PFSK-1 (cell line): ENCODE measurements around the gene HJURP. TPM values are rescaled to one million over a fixed set of nuclear protein-coding genes. Genes with fewer than 3 reads are reported as not detected.
A peak's percentile ranks its signal among the peaks of the same experiment; 100 is the strongest.

Experiments used
- FOXP2 ChIP-seq: optimal IDR thresholded peaks from 2 replicates; pipeline ENCODE3; 2011; ENCODE audit warnings: borderline replicate concordance, control low read depth, inconsistent platforms; ENCODE audit not compliant: insufficient read depth; ENCODE audit errors: extremely low read length, extremely low read depth
- POLR2AphosphoS5 ChIP-seq: IDR thresholded peaks from 2 replicates; pipeline ENCODE4 v1.6.1; 2012; ENCODE audit warnings: low read depth, mild to moderate bottlenecking, control low read depth, low read length, moderate library complexity
- REST ChIP-seq, 2 experiments: IDR thresholded peaks; 2 replicates each; pipeline versions ENCODE4 v1.6.1 to v1.8.0; 2011 to 2012; ENCODE audit warnings: low read depth in 2 of 2, low read length in 2 of 2, control low read depth in 1 of 2, inconsistent platforms in 1 of 2, mild to moderate bottlenecking in 1 of 2, moderate library complexity in 1 of 2; ENCODE audit not compliant: insufficient read depth in 1 of 2
- SIN3A ChIP-seq: IDR thresholded peaks from 2 replicates; pipeline ENCODE4 v1.6.1; 2012; ENCODE audit warnings: mild to moderate bottlenecking, low read length, moderate library complexity, borderline replicate concordance; ENCODE audit not compliant: insufficient read depth
- TAF1 ChIP-seq: IDR thresholded peaks from 2 replicates; pipeline ENCODE4 v1.6.1; 2012; ENCODE audit warnings: low read length, control low read depth, borderline replicate concordance; ENCODE audit not compliant: insufficient read depth
- polyA plus RNA-seq: library from polyadenylated mRNA; unstranded; fragments of >200 nt; gene quantifications from one replicate; pipeline ENCODE4 v1.2.1, GENCODE V29; 2012; ENCODE audit warnings: low read depth, missing spikeins; ENCODE audit not compliant: insufficient read length

HJURP gene
- 23.6 TPM for polyA plus RNA-seq

GRCh38 chr2:233854241-233854981 is at the start of gene HJURP:
TSS of gene HJURP (minus strand) at chr2:233854535. CDS start at chr2:233854500, 35 bp downstream.
- TF ChIP-seq TAF1 (peak; percentile 91), POLR2AphosphoS5 (peak; percentile 79), REST (IDR thresholded peaks at IDR 0.05; ENCODE audit: insufficient read depth in 1 of 2, low read depth in 2 of 2, low read length in 2 of 2) (no peak), SIN3A (peak; percentile 70; the same call in 1 of the 2 replicates), FOXP2 (peak; percentile 72)

GRCh38 chr2:233901884-233902283 is 47.5 kb upstream of the HJURP start:
- TF ChIP-seq SIN3A (no peak), TAF1 (no peak), FOXP2 (no peak), POLR2AphosphoS5 (no peak), REST (IDR thresholded peaks at IDR 0.05; ENCODE audit: insufficient read depth in 1 of 2, low read depth in 2 of 2, low read length in 2 of 2) (no peak)

GRCh38 chr2:233901367-233901766 is 47.0 kb upstream of the HJURP start:
- TF ChIP-seq TAF1 (no peak), SIN3A (no peak), POLR2AphosphoS5 (no peak), FOXP2 (no peak), REST (IDR thresholded peaks at IDR 0.05; ENCODE audit: insufficient read depth in 1 of 2, low read depth in 2 of 2, low read length in 2 of 2) (no peak)

GRCh38 chr2:233892793-233893192 is 38.5 kb upstream of the HJURP start:
- TF ChIP-seq FOXP2 (no peak), TAF1 (no peak), POLR2AphosphoS5 (no peak), SIN3A (no peak), REST (IDR thresholded peaks at IDR 0.05; ENCODE audit: insufficient read depth in 1 of 2, low read depth in 2 of 2, low read length in 2 of 2) (no peak)
